HG03565 (cell line): ENCODE measurements around the gene SLC38A6.
"Not testable (repeated sequence)": the region's sequence is repeated elsewhere in the genome, so short reads cannot be mapped to it uniquely, and the experiment has no call there.

Experiments
- ATAC-seq: cut with Tn5 transposase; IDR thresholded peaks from one replicate; pipeline ENCODE4 v1.9.1; 2021; ENCODE audit warnings: mild to moderate bottlenecking, moderate library complexity; ENCODE audit not compliant: unreplicated experiment

Gene SLC38A6

DNA sequence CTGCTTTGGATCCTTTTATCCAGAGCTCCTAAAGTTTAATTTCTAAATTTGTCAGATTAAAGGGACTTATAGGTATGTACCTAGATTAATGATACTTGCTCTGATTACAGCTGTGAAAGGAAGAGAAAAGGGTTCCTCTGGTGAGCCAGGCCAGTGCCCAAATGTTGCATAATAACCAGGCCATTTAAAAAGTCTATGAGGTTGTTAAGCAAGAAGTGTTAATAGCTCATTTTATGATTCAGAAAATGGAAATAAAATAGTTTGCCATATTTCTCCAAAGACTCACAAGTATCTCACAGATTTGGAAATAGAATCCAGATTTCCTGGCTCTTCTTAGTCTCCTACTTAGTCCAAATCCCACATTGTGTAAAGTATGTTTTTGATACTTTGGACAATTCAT is 67.6 kb downstream of the SLC38A6 start:
- ATAC-seq, result no peak

- no peak for ATAC-seq
Observed at GRCh38 chr14:61050417-61050816, 69.4 kb downstream of the SLC38A6 start.

- no peak for ATAC-seq
Observed at GRCh38 chr14:61051051-61051450, 70.0 kb downstream of the SLC38A6 start.

DNA sequence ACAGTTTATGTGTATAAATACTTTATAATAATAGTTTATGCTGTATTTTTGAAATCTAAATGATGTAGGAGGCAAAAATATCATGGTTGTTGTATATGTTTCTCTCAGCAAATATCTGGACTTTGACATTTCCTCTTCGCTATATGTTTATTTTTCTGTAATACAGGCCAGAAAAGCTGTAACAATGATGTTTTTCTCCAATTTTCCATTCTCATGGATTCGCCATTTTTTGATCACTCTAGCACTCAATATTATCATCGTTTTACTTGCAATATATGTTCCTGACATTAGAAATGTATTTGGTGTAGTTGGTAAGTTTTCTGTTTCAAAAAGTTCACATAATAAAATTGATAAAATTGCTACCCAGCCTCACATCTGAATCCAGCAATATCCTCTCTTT is 70.6 kb downstream of the SLC38A6 start:
- ATAC-seq, result no peak

- no peak for ATAC-seq
Observed at GRCh38 chr14:61063461-61063860, 82.4 kb downstream of the SLC38A6 start.

GRCh38 chr14:61064210-61064609 is 83.2 kb downstream of the SLC38A6 start:
- ATAC-seq, result no peak

DNA sequence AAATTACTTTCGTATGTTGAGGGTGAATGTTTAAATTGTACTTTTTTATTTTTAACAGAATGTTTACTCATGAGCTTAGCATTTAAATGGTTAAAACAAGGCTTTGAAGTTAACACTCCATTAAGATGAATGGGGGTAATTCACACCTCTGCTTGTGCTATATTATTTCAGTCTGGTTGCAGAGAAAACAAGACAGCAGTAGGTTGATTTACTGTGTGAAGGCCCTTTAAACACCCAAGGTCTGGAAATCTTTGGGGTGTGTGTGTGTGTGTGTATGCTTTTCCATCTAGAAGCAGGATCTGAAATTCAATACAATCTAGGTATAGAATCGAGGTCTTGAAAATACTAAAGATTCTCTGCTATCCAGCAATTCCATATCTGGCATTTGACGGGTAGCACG is 83.8 kb downstream of the SLC38A6 start:
- no peak for ATAC-seq

- ATAC-seq, result no peak
Observed at GRCh38 chr14:61065656-61066055, 84.6 kb downstream of the SLC38A6 start.

GRCh38 chr14:61072442-61072841 is 91.4 kb downstream of the SLC38A6 start:
- ATAC-seq, result not testable (repeated sequence)

- ATAC-seq, result no peak
Observed at GRCh38 chr14:61074852-61075251, 93.8 kb downstream of the SLC38A6 start.

- no peak for ATAC-seq
Observed at GRCh38 chr14:61076556-61076955, 95.5 kb downstream of the SLC38A6 start.

- no peak for ATAC-seq
Observed at GRCh38 chr14:61077437-61077836, 96.4 kb downstream of the SLC38A6 start.

DNA sequence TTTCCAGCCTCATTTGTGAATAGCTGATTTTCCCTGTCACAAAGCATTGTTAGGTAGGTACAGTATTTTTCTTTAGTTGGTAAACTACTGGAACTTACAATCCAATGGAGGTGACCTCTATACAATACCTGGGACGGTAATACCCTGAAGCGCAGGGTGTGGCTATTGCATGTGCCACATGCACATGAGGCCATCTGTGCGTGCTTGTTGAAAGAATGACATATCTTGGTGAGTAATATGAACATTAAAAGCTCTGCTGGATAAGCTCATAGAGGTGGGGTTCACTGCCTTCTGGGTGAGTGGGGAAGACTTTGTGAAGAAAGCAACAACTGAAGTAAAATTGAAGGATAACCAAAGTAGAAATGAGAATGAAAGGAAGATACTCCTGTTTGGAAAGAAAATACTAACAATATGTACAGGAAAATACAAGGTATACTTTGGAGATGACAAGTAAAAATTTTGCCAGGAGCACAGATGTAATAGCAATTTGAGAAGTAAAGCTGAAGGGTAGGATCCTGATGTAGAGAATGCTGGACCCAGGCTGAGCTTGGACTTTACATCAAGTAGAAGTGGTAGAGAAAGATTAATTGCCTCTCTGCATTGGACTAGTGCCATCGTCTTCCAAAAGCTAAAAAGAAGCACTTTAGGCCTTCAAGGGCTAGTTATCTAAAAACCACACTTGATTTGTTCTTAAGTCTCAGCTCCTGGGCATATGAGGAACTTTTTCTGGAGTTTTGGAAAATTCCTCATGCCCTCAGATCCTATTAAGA is 97.1 kb downstream of the SLC38A6 start:
- no peak for ATAC-seq

GRCh38 chr14:61080591-61081010 is 99.6 kb downstream of the SLC38A6 start:
- peak; percentile 85 for ATAC-seq

DNA sequence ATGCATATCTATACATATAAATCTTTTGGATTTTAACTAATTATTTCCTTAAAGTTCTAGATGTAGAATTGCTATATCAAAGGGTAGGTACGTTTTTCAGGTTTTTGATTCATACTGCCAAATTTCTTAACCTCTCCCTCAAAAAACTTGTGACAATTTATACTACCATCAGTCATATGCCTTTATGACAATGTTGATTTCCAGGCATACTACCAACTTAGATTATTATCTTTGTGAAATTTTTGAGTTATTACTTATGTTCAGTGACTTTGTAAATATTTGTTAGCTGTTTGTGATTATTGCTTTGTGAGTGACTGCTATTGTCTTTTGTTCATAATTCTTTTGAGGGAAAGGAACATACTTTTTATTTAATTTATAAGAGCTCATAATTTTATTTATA is 107.0 kb downstream of the SLC38A6 start:
- no peak for ATAC-seq

DNA sequence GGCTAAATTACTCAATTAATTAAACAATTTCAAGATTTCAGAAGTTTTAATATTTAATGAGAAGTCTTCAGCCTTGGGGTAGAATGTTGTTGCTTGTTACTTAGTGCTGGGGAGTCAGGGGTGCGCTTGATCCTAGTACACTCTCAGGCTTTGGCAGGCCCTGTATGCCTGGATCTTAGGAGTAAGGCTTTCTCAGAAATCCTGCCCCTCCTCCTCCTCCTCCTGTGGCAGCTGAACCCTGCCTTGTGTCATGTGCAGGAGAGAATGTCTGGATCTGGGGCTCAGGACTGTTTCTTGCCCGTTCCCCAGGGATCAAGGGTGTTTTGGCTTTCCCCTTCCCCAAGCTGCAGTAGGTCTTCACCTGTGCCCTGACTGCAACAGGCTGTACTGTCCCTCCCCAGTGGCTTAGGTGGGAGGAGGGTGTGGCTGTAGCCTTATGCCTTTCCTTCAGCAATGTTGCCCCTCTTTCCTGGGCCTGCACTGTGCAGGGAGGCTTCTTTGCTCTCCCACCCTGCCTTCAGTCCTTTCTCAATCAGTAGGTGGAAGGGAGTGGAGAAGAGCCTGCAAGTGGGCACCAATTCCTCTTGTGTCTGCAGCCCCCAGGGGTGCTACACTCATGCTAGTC is 108.2 kb downstream of the SLC38A6 start:
- ATAC-seq, result no peak

- ATAC-seq, result peak; percentile 90
Observed at GRCh38 chr14:61090432-61091216, 109.6 kb downstream of the SLC38A6 start.

GRCh38 chr14:61091657-61092273 is 110.7 kb downstream of the SLC38A6 start:
- no peak for ATAC-seq

DNA sequence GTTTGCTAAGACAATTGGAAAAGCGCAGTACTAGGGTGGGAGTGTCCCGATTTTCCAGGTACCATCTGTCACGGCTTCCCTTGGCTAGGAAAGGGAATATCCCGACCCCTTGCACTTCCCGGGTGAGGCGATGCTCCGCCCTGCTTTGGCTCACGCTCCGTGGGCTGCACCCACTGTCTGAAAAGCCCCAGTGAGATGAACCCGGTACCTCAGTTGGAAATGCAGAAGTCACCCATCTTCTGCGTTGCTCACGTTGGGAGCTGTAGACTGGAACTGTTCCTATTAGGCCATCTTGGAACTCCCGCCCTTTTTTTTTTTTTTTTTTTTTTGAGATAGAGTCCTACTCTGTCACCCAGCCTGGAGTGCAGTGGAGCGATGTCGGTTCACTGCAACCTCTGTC is 117.1 kb downstream of the SLC38A6 start:
- not testable (repeated sequence) for ATAC-seq

DNA sequence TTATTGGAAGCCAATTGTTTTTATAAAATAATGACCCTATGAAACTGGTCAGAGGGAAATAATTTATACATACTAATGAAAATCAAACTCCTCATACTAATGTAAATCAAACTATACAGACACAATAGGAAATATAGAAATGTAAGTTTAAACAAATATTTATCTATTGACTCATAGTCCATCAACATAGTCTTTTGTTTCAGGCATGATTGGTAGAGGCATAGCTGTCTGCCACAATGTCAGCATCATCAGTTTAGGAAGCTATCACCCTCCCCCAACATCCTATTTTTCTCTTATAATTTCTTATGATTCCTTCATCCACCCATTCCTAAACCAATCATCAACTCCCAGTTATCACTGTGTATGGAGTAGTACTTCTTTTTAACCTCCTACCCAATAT is 117.7 kb downstream of the SLC38A6 start:
- no peak for ATAC-seq

DNA sequence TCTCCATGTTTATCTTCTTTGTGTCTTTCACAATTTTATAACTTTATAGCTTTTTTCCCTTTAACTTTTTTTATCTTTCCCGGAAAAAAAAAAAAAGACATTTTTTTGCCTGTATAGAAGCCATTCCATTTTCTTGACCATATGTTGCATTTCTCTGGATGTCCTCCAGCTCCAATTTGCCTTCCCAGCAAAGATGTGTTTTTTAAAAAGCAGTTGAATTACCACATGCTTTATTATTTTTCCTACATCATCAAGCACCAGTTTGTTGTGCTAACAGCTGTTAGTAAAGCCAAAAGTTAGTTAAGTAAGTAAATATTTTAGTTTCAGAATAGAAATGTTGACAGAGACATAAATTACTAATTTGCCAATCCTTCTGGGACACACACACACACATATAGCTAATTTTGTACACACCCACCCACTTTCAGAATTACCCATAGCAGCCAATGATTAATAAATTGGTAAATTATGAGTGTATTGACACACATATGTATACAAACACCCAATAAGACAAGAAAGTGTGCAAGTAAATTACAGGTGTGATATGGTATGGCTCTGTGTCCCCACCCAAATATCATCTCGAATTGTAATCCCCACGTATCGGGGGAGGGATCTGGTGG is 118.3 kb downstream of the SLC38A6 start:
- ATAC-seq, result no peak
